GM18861 (cell line): Measurements from ENCODE around the gene DMRT1.
"Not testable (repeated sequence)": the region's sequence is repeated elsewhere in the genome, so short reads cannot be mapped to it uniquely, and the experiment has no call there.

Experiments used
- ATAC-seq: cut with Tn5 transposase; IDR thresholded peaks from one replicate; pipeline ENCODE4 v1.9.1; 2021; ENCODE audit not compliant: unreplicated experiment

The DMRT1 gene

DNA sequence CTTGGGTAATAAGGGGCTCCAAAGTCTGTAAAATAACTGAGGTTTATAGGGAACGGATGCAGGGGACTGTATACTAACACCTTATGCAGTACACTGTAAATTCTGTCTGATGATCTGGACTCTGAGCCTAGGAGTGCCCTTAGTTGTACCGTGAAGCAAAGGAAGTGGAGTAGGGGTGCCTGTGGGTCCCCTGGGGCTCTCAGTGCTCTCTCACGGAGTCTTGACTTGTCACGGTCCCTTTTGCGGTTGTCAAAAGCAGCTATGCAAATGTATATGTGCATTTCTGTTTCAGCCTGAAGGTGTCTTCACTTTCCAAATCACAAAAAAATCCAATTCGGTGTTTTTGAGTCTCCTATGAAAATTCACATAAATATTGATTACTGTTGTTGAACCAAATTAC lies 17.8 kb downstream of the DMRT1 start:
- peak; percentile 100 for ATAC-seq

DNA sequence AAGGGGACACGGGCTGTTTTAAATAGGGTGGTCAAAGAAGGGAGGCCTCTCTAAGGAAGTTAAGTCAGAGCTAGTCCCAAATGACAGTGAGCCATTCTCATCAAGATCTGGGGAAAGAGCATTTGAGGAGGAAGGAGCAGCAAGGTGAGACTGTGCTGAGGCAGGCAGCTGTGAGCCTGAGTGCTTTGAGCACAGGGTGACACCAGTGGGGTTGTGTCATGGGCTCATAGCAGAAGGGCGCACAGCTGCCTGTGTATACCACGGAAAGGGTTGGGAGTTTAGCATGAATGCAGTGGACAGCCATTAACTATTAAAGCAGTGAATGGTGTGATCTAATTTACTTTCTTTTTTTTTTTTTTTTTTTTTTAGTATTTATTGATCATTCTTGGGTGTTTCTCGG lies 19.2 kb downstream of the DMRT1 start:
- no peak for ATAC-seq

DNA sequence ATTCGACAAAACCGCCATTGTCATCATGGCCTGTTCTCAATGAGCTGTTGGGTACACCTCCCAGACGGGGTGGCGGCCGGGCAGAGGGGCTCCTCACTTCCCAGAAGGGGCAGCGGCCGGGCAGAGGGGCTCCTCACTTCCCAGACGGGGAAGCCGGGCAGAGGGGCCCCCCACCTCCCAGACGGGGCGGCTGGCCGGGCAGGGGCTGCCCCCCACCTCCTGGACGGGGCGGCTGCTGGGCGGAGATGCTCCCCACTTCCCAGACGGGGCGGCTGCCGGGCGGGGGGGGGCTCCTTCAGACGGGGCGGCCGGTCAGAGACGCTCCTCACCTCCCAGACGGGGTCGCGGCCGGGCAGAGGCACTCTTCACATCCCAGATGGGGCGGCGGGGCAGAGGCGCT lies 20.0 kb downstream of the DMRT1 start:
- not testable (repeated sequence) for ATAC-seq

DNA sequence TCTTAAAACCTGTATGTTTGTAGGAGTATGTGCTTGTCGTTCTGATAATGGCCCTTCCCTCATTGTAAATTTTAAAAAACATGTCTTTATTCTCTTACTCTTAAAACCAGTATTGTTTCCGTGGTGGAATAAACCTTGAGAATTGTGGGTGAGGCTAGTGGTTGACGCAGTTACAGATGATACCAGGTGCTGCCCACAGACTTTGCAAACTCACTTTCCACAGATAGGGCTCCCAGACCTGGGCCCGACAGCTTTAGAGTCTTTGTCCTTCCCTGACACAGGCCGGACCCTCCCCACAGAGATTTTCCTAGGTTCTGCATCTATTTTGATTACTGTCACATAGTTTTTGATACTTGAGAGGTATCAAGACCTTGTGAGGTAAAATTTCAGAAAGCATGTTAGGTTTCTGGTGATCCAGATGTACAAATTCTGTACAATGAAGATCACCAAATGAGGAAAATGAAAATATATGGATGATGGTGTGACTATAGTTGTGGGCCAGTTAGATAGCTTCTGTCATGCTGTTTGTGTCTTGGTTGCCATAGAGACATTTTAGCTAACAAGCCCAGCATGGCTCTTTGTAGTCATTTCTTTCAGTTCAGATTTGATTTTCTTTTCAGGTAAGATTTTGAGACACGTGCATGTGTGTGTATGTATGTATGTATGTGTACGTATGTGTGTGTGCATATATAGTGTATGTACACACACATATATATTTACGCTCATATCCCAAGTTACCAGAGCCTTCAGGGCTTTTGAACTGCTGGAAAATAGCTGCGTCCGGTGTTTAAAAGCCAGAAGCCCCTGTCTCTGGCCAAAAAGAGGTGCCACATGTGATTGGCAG lies 33.8 kb downstream of the DMRT1 start:
- no peak for ATAC-seq

DNA sequence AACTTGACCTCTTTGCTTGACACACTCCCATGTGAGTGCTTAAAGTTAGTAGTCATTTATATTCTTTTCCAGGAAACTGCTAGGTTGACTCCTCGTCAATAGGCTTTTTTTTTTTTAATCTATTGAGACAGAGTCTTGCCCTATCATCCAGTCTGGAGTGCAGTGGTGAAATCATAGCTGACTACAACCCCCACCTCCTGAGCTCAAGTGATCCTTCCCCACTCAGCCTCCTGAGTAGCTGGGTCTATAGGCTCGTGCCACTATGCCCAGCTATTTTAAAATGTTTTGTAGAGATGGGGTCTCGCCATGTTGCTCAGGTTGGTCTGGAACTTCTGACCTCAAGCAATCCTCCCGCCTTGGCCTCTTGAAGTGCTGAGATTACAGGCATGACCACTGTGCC lies 34.9 kb downstream of the DMRT1 start:
- ATAC-seq: no peak

DNA sequence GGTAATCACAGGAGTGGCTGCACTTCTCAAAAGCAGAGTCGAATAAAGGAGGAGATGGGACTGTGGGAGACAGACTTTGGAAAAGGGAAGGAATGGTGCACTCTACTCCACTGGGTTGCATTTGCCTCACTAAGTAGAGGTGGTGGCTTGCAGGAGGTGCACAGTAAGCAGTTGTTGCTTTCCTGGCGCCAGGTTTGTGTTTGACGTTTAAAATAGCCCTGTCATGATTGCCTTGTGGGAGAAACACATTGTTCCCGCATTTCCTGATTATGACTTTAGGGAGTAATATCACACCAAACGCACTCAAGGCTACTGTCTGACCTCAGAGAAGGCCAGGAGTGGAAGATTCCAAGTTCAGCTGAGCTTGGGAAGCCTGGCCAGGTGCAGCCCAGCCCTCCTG lies 36.7 kb downstream of the DMRT1 start:
- ATAC-seq: no peak

DNA sequence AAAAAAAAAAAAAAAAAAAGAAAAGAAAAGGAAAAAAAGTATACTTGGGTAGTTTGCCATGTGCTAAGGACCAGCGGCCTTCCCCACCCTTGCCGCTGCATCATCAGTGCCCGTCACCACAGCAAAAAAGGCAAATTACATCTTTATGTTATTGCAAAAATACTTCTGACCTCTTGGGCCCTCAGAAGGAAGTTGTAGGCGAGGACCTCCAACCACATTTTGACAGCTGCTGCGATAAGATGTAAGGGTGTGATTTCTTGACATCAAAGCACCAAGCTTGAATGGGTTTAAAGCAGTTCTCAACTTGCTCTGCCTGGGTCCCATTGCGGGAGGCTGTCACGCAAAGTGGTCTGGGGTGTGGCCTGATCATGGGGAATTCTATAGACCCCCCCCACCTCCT lies 39.2 kb downstream of the DMRT1 start:
- ATAC-seq: no peak

DNA sequence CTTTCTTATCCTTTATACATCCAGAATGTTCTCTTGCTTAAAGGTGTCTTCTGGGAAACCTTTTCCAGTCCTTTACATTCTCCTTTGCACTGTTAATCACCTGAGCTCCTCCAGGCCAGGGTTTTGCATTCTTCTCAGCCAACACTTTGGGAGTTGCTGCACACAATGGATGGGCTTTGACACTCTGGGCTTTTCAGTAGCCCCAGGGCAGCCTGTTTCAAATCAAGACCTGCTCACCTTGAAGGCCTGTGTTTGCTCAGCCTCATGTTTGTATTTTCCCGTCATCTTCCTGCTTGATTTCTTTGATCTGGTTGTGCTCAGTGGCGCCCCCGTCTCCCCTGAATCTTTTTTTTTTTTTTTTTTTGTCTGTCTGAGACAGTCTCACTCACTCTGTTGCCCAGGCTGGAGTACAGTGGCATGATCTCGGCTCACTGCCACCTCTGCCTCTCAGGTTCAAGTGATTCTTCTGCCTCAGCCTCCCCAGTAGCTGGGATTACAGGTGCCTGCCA lies 41.0 kb downstream of the DMRT1 start:
- ATAC-seq: no peak

DNA sequence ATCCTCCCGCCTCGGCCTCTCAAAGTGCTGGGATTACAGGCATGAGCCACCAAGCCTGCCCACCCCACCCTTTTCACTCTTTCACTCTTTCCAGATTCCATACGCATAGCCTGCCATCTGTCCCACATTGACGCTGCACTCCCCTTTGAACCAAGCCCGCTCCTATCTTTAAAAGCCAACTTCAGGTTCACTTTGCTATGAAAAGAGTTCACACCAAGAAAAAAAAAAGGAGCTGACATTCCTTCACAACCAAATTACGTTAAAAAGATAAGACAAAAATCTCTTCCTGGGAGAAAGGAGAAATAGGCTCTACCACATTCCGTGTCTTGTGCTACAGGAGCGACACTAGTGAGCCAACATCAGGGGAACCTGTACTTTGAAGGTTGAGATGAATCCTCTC lies 41.5 kb downstream of the DMRT1 start:
- no peak for ATAC-seq

DNA sequence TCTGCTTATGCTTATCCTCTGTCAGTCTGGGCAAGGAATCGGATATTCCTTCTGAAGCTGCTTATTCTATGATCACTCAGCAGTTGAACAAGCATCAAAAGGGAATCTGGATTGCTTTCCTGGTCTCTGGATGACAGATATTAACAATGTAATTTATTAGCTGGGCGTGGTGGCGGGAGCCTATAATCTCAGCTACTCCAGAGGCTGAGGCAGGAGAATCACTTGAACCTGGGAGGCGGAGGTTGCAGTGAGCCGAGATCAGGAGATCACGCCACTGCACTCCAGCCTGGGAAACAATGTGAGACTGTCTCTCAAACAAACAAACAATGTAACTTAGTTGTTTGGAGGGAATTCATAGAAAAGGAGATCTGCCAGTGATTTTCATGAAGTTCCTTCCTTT lies 45.4 kb downstream of the DMRT1 start:
- no peak for ATAC-seq

DNA sequence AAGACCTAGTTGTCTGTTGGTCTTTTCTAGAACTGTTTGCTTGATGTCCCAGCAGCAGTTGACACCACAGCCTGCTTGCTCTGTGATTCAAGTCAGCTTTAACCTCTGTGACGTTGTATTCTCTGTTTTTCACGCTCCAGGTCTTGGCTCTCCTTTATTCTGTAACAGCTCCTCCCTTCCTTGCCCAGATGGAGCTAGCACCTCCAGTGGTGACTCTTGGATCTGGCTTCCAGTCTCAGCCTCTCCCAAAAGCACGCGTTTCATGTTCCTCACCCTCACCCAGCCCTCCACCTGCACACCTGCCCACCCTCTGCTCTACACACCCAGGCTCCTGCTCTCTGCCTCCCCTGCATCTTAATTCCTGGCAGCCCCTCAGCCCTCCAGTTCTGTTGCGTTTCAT lies 50.6 kb downstream of the DMRT1 start:
- ATAC-seq: no peak

DNA sequence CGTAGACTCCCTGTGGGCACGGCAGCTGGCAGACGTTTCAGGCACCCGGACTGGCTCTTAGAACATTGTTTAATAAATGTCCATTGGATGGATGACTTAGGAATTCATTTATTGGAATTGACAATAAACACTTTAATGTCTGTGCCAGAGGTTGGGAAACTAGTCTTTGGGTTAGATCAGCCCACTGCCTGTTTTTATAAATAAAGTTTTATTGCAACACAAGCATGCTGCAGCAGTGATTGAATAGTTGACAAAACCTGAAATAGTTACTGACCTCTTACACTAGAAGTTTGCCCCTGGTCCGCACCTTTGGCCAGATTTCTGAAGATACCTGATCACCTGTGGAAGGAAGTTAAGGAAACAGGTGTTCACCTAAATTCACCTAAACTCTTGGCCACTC lies 51.6 kb downstream of the DMRT1 start:
- no peak for ATAC-seq

DNA sequence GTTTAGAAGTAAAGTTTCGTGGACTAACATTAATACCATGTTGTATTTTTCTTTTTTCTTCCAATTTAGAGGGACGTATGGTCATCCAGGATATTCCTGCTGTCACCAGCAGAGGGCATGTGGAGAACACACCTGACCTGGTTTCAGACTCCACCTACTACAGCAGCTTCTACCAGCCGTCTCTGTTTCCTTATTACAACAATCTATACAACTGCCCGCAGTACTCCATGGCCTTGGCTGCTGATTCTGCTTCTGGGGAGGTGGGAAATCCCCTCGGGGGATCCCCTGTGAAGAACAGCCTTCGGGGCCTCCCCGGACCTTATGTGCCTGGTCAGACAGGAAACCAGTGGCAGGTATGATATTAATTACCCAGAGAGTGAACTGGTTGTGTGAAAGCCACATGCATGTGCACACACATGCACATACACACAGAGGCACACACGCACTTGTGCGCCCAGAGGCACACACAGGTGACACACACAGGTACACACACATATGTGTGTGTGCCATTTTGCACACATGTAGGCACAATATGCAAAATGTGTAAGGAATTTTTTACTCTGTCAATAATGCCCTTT lies 52.4 kb downstream of the DMRT1 start:
- ATAC-seq: peak; percentile 99

DNA sequence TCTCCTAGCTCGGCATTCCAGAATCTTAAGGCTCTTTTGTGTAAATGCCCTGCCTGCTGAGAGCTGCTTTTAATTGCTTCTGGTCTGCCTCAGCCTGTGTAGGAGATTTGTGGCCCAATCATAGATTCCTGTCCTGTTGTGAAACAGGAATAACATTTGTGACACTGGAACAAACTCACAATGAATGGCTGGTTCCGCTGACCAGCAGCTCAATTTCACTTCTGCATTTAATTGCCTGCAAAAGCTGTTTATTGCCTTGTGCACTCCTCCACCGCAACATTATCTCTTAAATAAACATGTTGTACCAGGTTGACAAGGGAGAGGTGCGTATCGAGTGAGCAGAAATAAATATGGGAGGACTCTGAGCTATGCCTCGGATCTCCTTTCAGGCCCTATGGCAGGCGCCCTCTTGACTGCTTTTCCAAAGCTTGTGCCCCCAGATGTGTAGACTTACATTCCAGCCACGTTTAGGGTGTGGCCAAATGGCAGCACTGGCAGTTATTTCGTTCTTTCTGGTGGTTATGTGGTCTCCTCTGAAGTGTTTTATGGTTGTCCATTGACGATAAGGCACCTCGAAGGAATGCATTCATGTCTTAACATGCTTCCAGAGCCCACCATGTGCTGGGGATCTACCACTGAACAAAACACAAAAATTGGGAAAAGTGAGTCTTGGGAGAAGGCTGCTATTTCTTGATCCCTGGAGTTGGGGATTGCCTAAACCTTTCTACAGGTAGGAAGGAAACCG lies 58.1 kb downstream of the DMRT1 start:
- peak; percentile 49 for ATAC-seq

DNA sequence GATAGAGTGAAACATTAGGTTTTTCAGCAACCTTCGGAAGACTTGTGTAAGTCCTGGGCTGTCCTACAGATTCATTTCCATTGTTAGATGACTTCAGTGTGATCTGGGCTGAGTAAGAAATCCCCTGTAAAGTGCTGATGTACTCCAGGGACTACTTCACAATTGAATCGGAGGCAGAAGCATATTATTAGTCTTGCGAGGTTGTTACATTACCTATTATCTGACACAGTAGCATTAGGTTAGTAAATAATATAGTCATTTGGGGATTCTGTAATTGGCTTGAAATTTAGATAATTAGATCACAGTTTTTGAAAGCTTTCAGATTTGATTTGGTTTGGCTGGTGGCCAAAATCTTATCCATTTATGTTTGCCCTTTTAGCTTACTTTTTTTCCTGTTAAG lies 62.4 kb downstream of the DMRT1 start:
- ATAC-seq: no peak

DNA sequence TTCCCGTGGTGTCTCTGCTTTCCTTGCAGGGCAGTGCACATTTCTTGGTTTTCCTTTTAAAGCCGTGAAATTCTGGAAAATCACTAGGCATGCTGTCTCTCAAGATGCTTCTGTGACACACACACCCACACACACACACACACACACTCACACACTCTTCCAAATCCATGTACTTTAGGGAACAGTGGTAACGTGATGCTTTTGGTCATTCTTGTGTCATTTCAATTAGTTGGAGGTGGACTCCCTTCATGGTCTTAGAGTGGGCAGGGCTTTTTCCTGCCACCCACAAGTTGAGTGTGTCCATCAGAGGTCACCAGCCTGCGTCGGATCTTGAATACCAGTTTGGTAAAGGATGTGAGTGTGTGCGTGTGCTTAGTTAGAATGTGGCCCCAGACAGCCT lies 64.4 kb downstream of the DMRT1 start:
- no peak for ATAC-seq

DNA sequence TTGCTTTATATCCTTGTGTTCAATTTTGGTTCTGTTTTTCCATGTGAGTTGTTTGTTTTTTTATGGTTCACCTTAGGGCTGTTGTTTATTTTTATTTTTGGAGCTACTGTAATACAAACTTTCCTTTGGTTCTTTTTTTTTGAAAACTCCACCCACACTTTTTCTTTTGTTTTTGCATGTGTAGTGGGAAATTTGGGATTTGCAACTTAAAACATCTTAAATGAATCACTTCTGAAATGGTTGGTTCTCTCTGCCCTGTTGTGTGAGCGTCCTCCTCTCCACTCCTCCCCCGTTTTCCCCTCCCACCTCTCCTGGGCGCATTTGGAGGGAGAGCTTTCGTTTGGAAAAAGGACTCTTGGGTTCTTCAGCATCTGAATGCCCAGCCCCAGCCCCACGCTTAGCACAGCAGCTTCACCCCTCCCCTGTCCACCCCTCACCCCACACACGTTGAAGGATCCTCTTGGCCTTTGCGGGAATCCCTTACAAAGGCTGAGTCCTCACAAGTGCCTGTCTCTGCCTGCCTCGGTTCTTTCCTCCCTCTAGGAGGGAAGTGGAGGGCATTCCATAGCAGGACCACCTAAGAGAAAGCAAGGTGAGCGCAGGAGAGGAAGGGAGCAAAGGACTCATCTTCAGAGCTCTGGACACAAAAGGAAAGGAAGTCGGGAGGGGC lies 67.2 kb downstream of the DMRT1 start:
- ATAC-seq: no peak

DNA sequence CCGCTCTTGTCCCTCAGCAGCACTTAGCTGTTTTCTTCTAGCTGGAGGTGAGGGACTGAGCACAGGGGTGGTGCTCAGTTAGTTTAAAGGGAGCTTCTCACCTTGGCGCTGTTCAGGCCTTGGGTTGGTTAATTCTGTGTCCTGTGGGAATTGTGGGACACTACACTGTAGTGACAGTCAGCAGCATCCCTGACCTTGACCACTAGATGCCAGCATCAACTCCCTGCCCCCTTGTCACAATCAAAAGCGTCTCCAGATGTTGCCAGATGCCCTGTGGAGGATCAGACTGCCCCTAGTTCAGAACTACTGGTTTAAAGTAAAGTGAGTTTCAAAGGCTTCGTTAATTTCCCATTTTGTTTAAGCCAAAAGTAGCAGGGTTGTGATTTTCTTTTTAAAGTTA lies 69.5 kb downstream of the DMRT1 start:
- ATAC-seq: no peak

DNA sequence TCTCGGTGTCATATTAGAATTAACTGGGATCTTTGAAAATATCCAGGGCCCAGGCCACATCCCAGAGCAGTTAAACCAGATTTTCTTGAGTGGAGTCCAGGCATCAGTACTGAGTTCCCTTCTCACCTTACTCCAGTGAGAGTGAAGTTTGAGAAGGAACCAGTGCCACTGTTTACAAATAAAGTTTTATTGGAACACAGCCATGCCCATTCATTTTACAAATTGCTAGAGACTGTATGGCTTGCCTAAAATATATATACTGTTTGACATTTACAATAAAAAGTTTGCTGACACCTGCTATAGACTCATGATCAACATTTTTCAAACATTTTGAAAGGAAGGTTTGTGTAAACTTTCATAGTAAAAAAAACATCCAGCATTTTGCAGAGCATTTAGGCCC lies 71.3 kb downstream of the DMRT1 start:
- no peak for ATAC-seq

DNA sequence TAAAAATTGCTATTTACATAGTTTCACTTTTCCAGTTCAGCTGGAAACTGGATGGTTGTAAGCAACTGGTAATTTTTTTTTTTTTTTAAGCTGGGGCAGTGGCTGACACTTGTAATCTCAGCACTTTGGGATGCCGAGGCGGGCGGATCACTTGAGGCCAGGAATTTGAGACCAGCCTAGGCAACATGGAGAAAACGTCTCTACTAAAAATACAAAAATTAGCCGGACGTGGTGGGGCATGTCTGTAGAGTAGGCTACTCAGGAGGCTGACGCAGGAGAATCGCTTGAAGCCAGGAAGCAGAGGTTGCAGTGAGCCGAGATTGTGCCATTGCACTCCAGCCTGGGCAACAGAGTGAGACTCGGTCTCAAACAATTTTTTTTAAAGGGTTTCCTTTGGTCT lies 72.0 kb downstream of the DMRT1 start:
- not testable (repeated sequence) for ATAC-seq

DNA sequence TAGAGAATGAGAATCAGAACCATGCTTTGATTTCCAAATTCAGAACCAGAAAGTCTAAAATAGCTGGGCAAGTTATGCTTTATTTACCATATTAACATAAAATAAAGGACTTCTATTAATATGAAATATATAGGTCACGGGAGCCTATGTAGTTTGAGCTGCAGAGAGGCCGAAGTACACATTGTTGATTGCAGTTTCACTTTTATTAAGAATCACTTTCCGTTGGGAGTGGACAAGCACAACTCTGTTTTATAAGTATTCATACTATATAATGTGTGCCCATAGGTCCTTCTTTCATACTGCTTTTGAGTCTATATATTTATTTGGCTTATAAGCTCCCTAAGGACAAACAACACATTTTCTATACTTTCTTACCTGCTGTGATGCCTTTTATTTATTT lies 76.2 kb downstream of the DMRT1 start:
- ATAC-seq: no peak
